Measurements from ENCODE around the gene CYB5R4. TPM values are rescaled to one million over a fixed set of nuclear protein-coding genes. Genes with fewer than 3 reads are reported as not detected.

Gene CYB5R4
- total RNA-seq, 1 experiment from 2014 or later, result 17.5 TPM

GRCh38 chr6:83812595-83812994 is 46.9 kb upstream of the CYB5R4 start:
- no peak overlapping the region for H3K4me3 Mint-ChIP-seq
- Histone ChIP-seq H3K4ac (ENCODE audit: low read depth, low read length) (no peak overlapping the region), H4K91ac (ENCODE audit: insufficient read length, low read depth, low read length) (no peak overlapping the region), H3K4me1 (ENCODE audit: insufficient read depth, low read length) (no peaks in the 10 kb centered on the region), H2AFZ (ENCODE audit: low read length) (no peak overlapping the region), H3K27me3 (ENCODE audit: insufficient read depth, low read length) (no peaks in the 10 kb centered on the region), H3K56ac (ENCODE audit: insufficient read length, low read depth, low read length) (no peak overlapping the region), H3K79me2 (ENCODE audit: insufficient read depth, low read length) (no peaks in the 10 kb centered on the region), H3K18ac (ENCODE audit: insufficient read length, low read depth, low read length) (no peak overlapping the region), H3K23ac (ENCODE audit: insufficient read length, low read depth, low read length) (no peak overlapping the region), H2BK15ac (ENCODE audit: low read depth, low read length) (no peak overlapping the region), H2BK120ac (ENCODE audit: low read depth, low read length, poor library complexity, severe bottlenecking) (no peak overlapping the region), H4K5ac (ENCODE audit: insufficient read length, low read depth, low read length) (no peak overlapping the region), H3K4me2 (ENCODE audit: insufficient read depth, insufficient read length, low read length) (no peak overlapping the region), H3K79me1 (ENCODE audit: insufficient read depth, low read depth, low read length, poor library complexity, severe bottlenecking) (no peaks in the 10 kb centered on the region), H3K14ac (ENCODE audit: insufficient read depth, low read length) (no peak overlapping the region), H3K23me2 (ENCODE audit: insufficient read length, low read depth, low read length, poor library complexity, severe bottlenecking) (no peaks in the 10 kb centered on the region), H2BK20ac (ENCODE audit: low read depth, low read length, poor library complexity, severe bottlenecking) (no peak overlapping the region), H2AK5ac (ENCODE audit: insufficient read length, low read length) (no peak overlapping the region), H3T11ph (ENCODE audit: low read length) (no peak overlapping the region), H3K27ac (ENCODE audit: insufficient read length, low read depth, low read length) (no peak overlapping the region), H4K20me1 (ENCODE audit: control insufficient read depth, insufficient read depth, insufficient read length) (no peaks in the 10 kb centered on the region), H4K8ac (replicated peaks; ENCODE audit: insufficient read length, low read depth, low read length) (no peak overlapping the region), H3K9ac (ENCODE audit: extremely low read depth, insufficient read length, low read length) (no peak overlapping the region), H2BK12ac (ENCODE audit: insufficient read length, low read depth, low read length) (no peak overlapping the region), H3K9me3 (ENCODE audit: control insufficient read depth, low read depth, low read length) (no peaks in the 10 kb centered on the region), H2BK5ac (ENCODE audit: insufficient read length, low read length) (no peak overlapping the region)
- H3K27me3 Mint-ChIP-seq (ENCODE audit: low read depth), result no peaks in the 10 kb centered on the region
- H3K4me1 Mint-ChIP-seq, result no peaks in the 10 kb centered on the region
- no peaks in the 10 kb centered on the region for H3K36me3 Mint-ChIP-seq (ENCODE audit: insufficient read depth in 1 of 3, low read depth in 3 of 3)
- no peak overlapping the region for H3K27ac Mint-ChIP-seq
- TF ChIP-seq CTCF (conservative IDR thresholded peaks at IDR 0.05), result no peak
- no peak for DNase-seq
- H3K9me3 Mint-ChIP-seq, result no peaks in the 10 kb centered on the region

All from H9 (cell line).